Stimulated activated CD8-positive, alpha-beta memory T cell treated with anti-CD3 and anti-CD28 coated beads, Interleukin-7, amount 100 ng/mL, for 24 hours (primary cell): Measurements from ENCODE around the gene COL18A1.
"Not testable (repeated sequence)": the region's sequence is repeated elsewhere in the genome, so short reads cannot be mapped to it uniquely, and the experiment has no call there.

ENCODE experiments used
- DNase-seq: peaks from one replicate; pipeline ENCODE4 v3.0.0-alpha.2; 2020; ENCODE audit warnings: low read depth

The COL18A1 gene

DNA sequence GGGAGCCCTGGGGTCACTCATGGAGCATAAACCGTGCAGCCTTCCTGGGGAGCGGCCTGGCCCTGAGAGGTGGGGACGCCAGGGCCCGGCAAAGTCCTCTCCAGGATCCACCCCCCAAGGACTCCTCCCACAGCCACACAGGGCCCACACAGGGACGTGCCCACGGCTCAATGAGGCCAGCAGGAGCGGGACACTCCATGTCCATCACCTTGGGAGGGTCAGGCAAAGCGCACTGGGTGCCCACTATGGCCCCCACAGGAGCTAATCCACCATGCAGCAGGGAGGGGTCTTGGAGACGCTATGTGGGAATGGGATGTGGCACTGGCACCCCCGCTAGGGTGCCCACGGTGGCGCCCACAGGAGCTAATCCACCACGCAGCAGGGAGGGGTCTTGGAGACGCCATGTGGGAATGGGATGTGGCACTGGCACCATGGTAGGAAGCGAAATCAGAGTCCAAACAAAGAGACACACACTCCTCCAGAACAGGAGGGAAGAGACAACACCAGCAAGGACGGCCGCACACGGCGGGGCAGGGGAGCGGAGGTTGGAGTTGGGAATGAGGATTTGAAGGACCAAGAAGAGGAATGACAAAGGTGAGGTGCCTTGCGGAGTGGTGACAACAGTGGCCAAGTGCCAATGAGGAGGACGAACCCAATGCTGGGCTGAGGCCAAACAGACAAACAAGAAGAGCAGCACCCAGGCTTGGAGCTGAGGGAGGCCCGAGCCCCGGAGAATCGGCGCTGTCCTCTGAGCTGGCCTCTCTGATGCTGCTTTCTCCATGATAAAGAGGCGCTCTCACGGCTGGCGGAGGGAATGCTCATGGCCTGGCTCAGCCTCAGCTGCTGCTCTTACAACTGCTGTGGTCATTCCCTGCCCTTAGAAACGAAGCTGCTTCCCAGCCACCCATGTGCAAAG, 155.4 kb downstream of the COL18A1 start:
- no peak for DNase-seq

DNA sequence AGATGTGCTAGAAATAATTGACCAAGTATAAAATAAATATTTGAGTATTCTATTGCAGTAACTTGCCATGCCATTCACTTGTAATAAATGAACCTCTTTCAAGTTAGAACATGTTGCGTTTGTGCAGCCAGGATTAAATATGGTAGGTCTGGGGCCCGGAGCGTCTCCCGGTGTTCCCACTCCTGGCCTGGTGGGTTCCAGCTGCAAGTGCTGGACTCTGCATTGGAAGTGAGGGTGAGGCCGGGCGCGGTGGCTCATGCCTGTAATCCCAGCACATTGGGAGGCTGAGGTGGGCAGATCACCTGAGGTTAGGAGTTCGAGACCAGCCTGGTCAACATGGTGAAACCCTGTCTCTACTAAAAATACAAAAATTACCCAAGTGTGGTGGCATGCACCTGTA, 156.3 kb downstream of the COL18A1 start:
- DNase-seq = not testable (repeated sequence)

DNA sequence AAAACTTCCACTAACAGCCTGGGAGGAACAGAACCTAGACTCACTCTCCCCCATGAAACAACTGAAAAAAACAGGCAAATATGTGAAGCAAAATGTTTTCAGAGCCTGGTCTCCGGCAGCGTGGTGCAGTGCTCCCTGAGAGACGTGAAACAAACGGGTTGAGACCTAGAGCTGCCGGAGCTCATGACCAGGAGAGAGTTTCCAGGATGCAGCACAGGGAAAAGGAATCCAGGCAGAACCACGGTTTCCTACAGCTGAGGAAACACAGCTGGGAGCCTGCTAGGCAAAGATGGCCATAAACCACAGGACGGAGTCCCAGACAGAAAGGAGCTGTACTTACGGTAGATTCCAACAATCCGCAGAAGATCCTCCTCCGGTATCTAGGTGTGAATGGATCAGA, 157.4 kb downstream of the COL18A1 start:
- DNase-seq = no peak

DNA sequence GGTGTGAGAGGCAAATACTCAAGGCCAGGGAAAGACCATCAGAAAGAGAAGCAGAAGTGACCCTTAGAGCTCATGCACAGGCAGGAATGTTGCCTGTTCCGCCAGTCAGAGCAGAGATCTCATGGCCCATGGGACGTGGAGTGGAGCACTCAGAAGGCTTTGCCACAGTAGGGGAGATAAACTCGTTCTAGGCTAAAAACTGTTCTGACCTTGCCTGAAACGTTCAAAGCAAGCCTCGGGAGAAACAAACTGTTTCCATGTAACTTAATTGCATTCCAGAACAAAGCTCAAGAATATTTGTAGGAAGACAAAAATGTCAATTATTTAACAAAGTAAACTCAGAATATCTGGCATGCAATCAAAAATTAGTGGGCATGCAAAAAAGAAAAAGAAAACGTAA, 158.0 kb downstream of the COL18A1 start:
- no peak for DNase-seq
